GM20431 (cell line): ENCODE measurements around the gene ZNF8.
"Not testable (repeated sequence)": the region's sequence is repeated elsewhere in the genome, so short reads cannot be mapped to it uniquely, and the experiment has no call there.

Experiments used
- in situ Hi-C: fragments of 300-500 bp; cut with MseI, MboI; formaldehyde crosslinking; loops from one replicate; pipeline ENCODE4 v1.15.0; 2020; ENCODE audit warnings: low sequenced_read_pairs; ENCODE audit not compliant: unreplicated experiment

Gene ZNF8

GRCh38 chr19:58332697-58333096 is 53.9 kb downstream of the ZNF8 start:
- in situ Hi-C loops = no loop called here

GRCh38 chr19:58334691-58335249 is 56.0 kb downstream of the ZNF8 start:
- in situ Hi-C loops = no loop called here

GRCh38 chr19:58335630-58336029 is 56.9 kb downstream of the ZNF8 start:
- in situ Hi-C loops = no loop called here

- in situ Hi-C loops = no loop called here
These were observed 57.5 kb downstream of the ZNF8 start for GRCh38 chr19:58336216-58336615.

GRCh38 chr19:58336820-58337219 is 58.1 kb downstream of the ZNF8 start:
- in situ Hi-C loops = no loop called here

- in situ Hi-C loops = no loop called here
These were observed 59.6 kb downstream of the ZNF8 start for GRCh38 chr19:58338336-58338735.

- in situ Hi-C loops = no loop called here
These were observed 60.2 kb downstream of the ZNF8 start for GRCh38 chr19:58338825-58339558.

- in situ Hi-C loops = no loop called here
These were observed 66.8 kb downstream of the ZNF8 start for GRCh38 chr19:58345558-58345957.

- in situ Hi-C loops = no loop called here
These were observed 68.5 kb downstream of the ZNF8 start for GRCh38 chr19:58346961-58347929.

- in situ Hi-C loops = not testable (repeated sequence)
These were observed 69.3 kb downstream of the ZNF8 start for GRCh38 chr19:58348080-58348479.

- in situ Hi-C loops = no loop called here
These were observed 70.8 kb downstream of the ZNF8 start for GRCh38 chr19:58349590-58349989.

- in situ Hi-C loops = no loop called here
These were observed 71.5 kb downstream of the ZNF8 start for GRCh38 chr19:58350001-58350861.

- in situ Hi-C loops = no loop called here
These were observed 72.3 kb downstream of the ZNF8 start for GRCh38 chr19:58350871-58351557.

- in situ Hi-C loops = no loop called here
These were observed 72.8 kb downstream of the ZNF8 start for GRCh38 chr19:58351558-58351878.

- in situ Hi-C loops = no loop called here
These were observed 73.4 kb downstream of the ZNF8 start for GRCh38 chr19:58351990-58352755.
